Thyroid gland (tissue), 4 donors: ENCODE measurements around the gene CDR2L. TPM values are rescaled to one million over a fixed set of nuclear protein-coding genes. Genes with fewer than 3 reads are reported as not detected.
"Not testable (repeated sequence)": the region's sequence is repeated elsewhere in the genome, so short reads cannot be mapped to it uniquely, and the experiment has no call there.

Experiments used
- DNase-seq, 2 donors: peaks; one replicate each; pipeline ENCODE4 v3.0.0-alpha.2; 2019
- H3K27ac ChIP-seq, 3 donors: fragments of 200-600 bp; sonication (generic); 1 replicate in 2 of 3; 2 replicates in 1 of 3; pipeline ENCODE4 v1.5.1; 2016 to 2019; ENCODE audit warnings: mild to moderate bottlenecking in 1 of 3, moderate library complexity in 1 of 3
- H3K27me3 ChIP-seq: fragments of 200-600 bp; sonication (generic); one replicate; pipeline ENCODE4 v1.5.1; 2019
- H3K36me3 ChIP-seq, 2 donors: fragments of 200-600 bp; sonication (generic); one replicate each; pipeline ENCODE4 v1.5.1; 2016 to 2019
- H3K4me1 ChIP-seq, 2 donors: fragments of 200-600 bp; sonication (generic); one replicate each; pipeline ENCODE4 v1.5.1; 2017 to 2019
- H3K4me3 ChIP-seq, 3 donors: fragments of 200-600 bp; sonication (generic); replicated peaks in 1 of 3; 1 replicate in 2 of 3; 2 replicates in 1 of 3; pipeline ENCODE4 v1.5.1; 2016; ENCODE audit warnings: mild to moderate bottlenecking in 1 of 3
- H3K9me3 ChIP-seq: fragments of 200-600 bp; sonication (generic); one replicate; pipeline ENCODE4 v1.5.1; 2017
- CTCF ChIP-seq, 6 experiments: fragments of 200-600 bp in 3 of 6; fragments of 450-650 bp in 3 of 6; sonication (generic) in 3 of 6; IDR thresholded peaks; one replicate each; pipeline ENCODE4 v1.5.1; 2016 to 2019; ENCODE audit warnings: antibody characterized with exemption in 6 of 6, mild to moderate bottlenecking in 2 of 6, inconsistent platforms in 1 of 6, moderate library complexity in 1 of 6
- POLR2A ChIP-seq, 2 donors: fragments of 450-650 bp; IDR thresholded peaks; one replicate each; pipeline ENCODE4 v1.6.1; 2017; ENCODE audit warnings: antibody characterized with exemption in 2 of 2, mild to moderate bottlenecking in 2 of 2, moderate library complexity in 1 of 2
- WGBS, 2 donors: methylation state at CpG; one replicate each; pipeline ENCODE4 v1.1.5; 2017; 5-methylcytosine and 5-hydroxymethylcytosine counted together
- intact Hi-C: fragments of 100-400 bp; cut with DNase I; formaldehyde crosslinking; loops from one replicate; pipeline ENCODE4 v1.15.1; 2023
- total RNA-seq, 4 donors: library from RNA; depleted of rRNA; stranded (reverse); fragments of >200 nt; gene quantifications; one replicate each; pipeline ENCODE4 v1.2.3, GENCODE V29; 2016

The CDR2L gene
- total RNA-seq, 4 donors from 2014 or later: 2.6 to 9.8 (median 4.2) TPM

GRCh38 chr17:74963656-74964055, 23.8 kb upstream of the CDR2L start:
- 75 to 100% methylated on average over 1 to 4 of the region's 12 CpGs for WGBS, 2 donors
- TF ChIP-seq CTCF (IDR thresholded peaks at IDR 0.05) (no peak), POLR2A (IDR thresholded peaks at IDR 0.05) (no peak)
- no peak for DNase-seq
- Histone ChIP-seq H3K4me1 (peaks cover 0 to 8% of the 10 kb centered on the region in 2 donors), H3K4me3 (no peak overlapping the region), H3K27ac (no peak overlapping the region), H3K36me3 (no peaks in the 10 kb centered on the region), H3K27me3 (no peaks in the 10 kb centered on the region), H3K9me3 (no peaks in the 10 kb centered on the region)
- intact Hi-C loops: loop anchor here (5.0 kb wide), 2 partner anchors 149 to 239 kb away; no protein-coding TSS in a partner anchor

- intact Hi-C loops: loop anchor here (5.0 kb wide), 2 partner anchors 148 to 238 kb away; no protein-coding TSS in a partner anchor
- TF ChIP-seq POLR2A (IDR thresholded peaks at IDR 0.05) (no peak), CTCF (IDR thresholded peaks at IDR 0.05) (no peak)
- 95 to 100% methylated on average over 4 to 5 of the region's 12 CpGs for WGBS, 2 donors
- Histone ChIP-seq H3K27ac (no peak overlapping the region), H3K27me3 (no peaks in the 10 kb centered on the region), H3K36me3 (no peaks in the 10 kb centered on the region), H3K4me3 (no peak overlapping the region), H3K9me3 (no peaks in the 10 kb centered on the region), H3K4me1 (peaks cover 0 to 8% of the 10 kb centered on the region in 2 donors)
- DNase-seq: no peak
These were observed 23.1 kb upstream of the CDR2L start for GRCh38 chr17:74964246-74964761.

- Histone ChIP-seq H3K4me3 (no peak overlapping the region), H3K4me1 (peaks cover 0 to 8% of the 10 kb centered on the region in 2 donors), H3K9me3 (no peaks in the 10 kb centered on the region), H3K27me3 (no peaks in the 10 kb centered on the region), H3K36me3 (no peaks in the 10 kb centered on the region), H3K27ac (no peak overlapping the region)
- TF ChIP-seq CTCF (IDR thresholded peaks at IDR 0.05) (no peak), POLR2A (IDR thresholded peaks at IDR 0.05) (no peak)
- 85 to 88% methylated on average over 14 of the region's 14 CpGs for WGBS, 2 donors
- intact Hi-C loops: loop anchor here (5.0 kb wide), 2 partner anchors 147 to 237 kb away; no protein-coding TSS in a partner anchor
- no peak for DNase-seq
These were observed 22.3 kb upstream of the CDR2L start for GRCh38 chr17:74964988-74965622.

- H3K4me1 ChIP-seq: peaks cover 3 to 18% of the 10 kb centered on the region in 2 donors
- no peak for DNase-seq
- H3K36me3 ChIP-seq: no peaks in the 10 kb centered on the region
- intact Hi-C loops: no loop called here
- H3K4me3 ChIP-seq: no peak overlapping the region
- no peak overlapping the region for H3K27ac ChIP-seq
- 73 to 81% methylated on average over 2 to 3 of the region's 5 CpGs for WGBS, 2 donors
- H3K9me3 ChIP-seq: no peaks in the 10 kb centered on the region
- H3K27me3 ChIP-seq: no peaks in the 10 kb centered on the region
- TF ChIP-seq CTCF (IDR thresholded peaks at IDR 0.05) (no peak), POLR2A (IDR thresholded peaks at IDR 0.05) (no peak)
These were observed 19.1 kb upstream of the CDR2L start for GRCh38 chr17:74968361-74968780.

- peaks cover 3 to 18% of the 10 kb centered on the region in 2 donors for H3K4me1 ChIP-seq
- H3K36me3 ChIP-seq, H3K9me3 ChIP-seq, intact Hi-C loops, H3K27ac ChIP-seq, H3K27me3 ChIP-seq, H3K4me3 ChIP-seq, DNase-seq: not testable (repeated sequence)
- WGBS, 2 donors: 85 to 92% methylated on average over 5 of the region's 5 CpGs
These were observed 17.9 kb upstream of the CDR2L start for GRCh38 chr17:74969501-74969900.
